GM19455 (cell line): ENCODE results near the gene LAMA5.

Source experiments
- ATAC-seq: cut with Tn5 transposase; IDR thresholded peaks from one replicate; pipeline ENCODE4 v1.9.1; 2021; ENCODE audit not compliant: unreplicated experiment

Gene LAMA5

GRCh38 chr20:62317167-62317655 is 49.9 kb downstream of the LAMA5 start:
- no peak for ATAC-seq

- ATAC-seq = no peak
These were observed 50.6 kb downstream of the LAMA5 start for GRCh38 chr20:62316331-62317166.

- ATAC-seq = no peak
These were observed 51.3 kb downstream of the LAMA5 start for GRCh38 chr20:62315773-62316172.

- no peak for ATAC-seq
These were observed 52.3 kb downstream of the LAMA5 start for GRCh38 chr20:62314711-62315302.

GRCh38 chr20:62314339-62314638 is 52.8 kb downstream of the LAMA5 start:
- no peak for ATAC-seq

- no peak for ATAC-seq
These were observed 53.4 kb downstream of the LAMA5 start for GRCh38 chr20:62313460-62314338.

- no peak for ATAC-seq
These were observed 54.1 kb downstream of the LAMA5 start for GRCh38 chr20:62313021-62313420.

- ATAC-seq = no peak
These were observed 54.5 kb downstream of the LAMA5 start for GRCh38 chr20:62312662-62312977.

- ATAC-seq = no peak
These were observed 55.1 kb downstream of the LAMA5 start for GRCh38 chr20:62311832-62312661.

GRCh38 chr20:62311150-62311549 is 56.0 kb downstream of the LAMA5 start:
- no peak for ATAC-seq

- no peak for ATAC-seq
These were observed 56.4 kb downstream of the LAMA5 start for GRCh38 chr20:62310757-62311121.

- ATAC-seq = no peak
These were observed 57.0 kb downstream of the LAMA5 start for GRCh38 chr20:62309947-62310756.

GRCh38 chr20:62309198-62309944 is 57.7 kb downstream of the LAMA5 start:
- no peak for ATAC-seq

- ATAC-seq = no peak
These were observed 58.9 kb downstream of the LAMA5 start for GRCh38 chr20:62308102-62308822.

- ATAC-seq = no peak
These were observed 59.6 kb downstream of the LAMA5 start for GRCh38 chr20:62307226-62308101.

- ATAC-seq = no peak
These were observed 60.5 kb downstream of the LAMA5 start for GRCh38 chr20:62306414-62307187.

- no peak for ATAC-seq
These were observed 61.2 kb downstream of the LAMA5 start for GRCh38 chr20:62305765-62306413.
